AG09309 (cell line): Measurements from ENCODE around the gene ITGB1BP1.

Experiments
- DNase-seq: peaks from one replicate; pipeline ENCODE4 v3.0.0-alpha.2; 2010; ENCODE audit warnings: low read depth
- H3K4me3 ChIP-seq: 2 replicates; pipeline ENCODE4 v1.5.1; 2011; ENCODE audit warnings: mild to moderate bottlenecking, low read depth, low read length, moderate library complexity; ENCODE audit not compliant: control insufficient read depth
- CTCF ChIP-seq: IDR thresholded peaks from 2 replicates; pipeline ENCODE4 v1.5.1; 2011; ENCODE audit warnings: mild to moderate bottlenecking, low read depth, low read length, inconsistent platforms; ENCODE audit not compliant: insufficient read depth, control insufficient read depth; ENCODE audit errors: missing control alignments

The ITGB1BP1 gene, protein sequence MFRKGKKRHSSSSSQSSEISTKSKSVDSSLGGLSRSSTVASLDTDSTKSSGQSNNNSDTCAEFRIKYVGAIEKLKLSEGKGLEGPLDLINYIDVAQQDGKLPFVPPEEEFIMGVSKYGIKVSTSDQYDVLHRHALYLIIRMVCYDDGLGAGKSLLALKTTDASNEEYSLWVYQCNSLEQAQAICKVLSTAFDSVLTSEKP

DNA sequence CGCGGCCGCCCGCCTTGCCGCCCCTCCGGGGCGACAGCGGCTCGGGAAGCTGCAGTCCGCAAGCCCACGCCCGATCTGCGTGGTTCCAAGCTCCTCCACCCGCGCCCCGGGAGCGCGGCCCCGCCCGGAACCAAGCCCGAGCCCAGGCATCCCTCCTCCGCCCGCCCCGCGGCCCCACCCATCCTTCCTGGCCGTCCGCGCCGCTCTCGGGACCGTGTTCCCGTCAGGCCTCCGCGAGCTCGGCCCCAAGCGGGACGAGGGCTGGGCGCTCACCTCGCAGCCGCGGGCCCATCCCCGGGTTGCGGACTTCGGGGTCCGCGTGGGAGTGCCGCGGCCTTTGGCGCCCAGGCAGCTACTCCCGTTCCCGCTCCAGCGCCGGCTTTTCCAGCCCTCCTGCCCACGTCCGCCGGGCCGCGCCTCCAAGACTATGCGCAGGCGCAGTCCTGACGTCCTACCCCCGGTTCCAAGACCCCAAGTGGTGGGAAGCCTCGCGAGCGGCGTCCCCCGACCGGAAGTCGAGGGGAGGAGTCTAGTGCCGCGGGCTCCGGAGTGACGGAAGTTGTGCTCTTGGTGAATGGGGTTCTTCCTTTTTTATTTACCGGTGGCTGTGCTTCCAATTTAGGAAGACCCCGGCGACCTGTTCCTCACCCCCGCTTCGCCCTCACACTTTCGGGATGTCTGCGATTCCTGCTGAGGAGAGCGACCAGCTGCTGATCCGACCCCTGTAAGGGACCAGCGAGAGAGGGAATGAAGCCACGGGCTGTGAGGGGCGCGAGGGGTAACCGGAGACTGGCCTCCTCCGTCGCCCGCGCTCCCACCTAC, at the start of gene ITGB1BP1, which contains the start of gene CPSF3:
Gene ITGB1BP1, minus strand, starts transcription at position 429 of the 822 bp plus-strand sequence. CDS start 4,831 bp downstream, outside the sequence.
Gene CPSF3, plus strand, starts transcription at position 555 of the 822 bp plus-strand sequence. Its CDS starts 120 bp downstream, at position 675.
- H3K4me3 ChIP-seq, result peak within 1 kb of the TSS; percentile 52
- TF ChIP-seq CTCF, result no peak
- peak; percentile 83 for DNase-seq

GRCh38 chr2:9472511-9472910, 49.2 kb upstream of the ITGB1BP1 start:
- no peak overlapping the region for H3K4me3 ChIP-seq
- no peak for TF ChIP-seq CTCF
- DNase-seq, result no peak

DNA sequence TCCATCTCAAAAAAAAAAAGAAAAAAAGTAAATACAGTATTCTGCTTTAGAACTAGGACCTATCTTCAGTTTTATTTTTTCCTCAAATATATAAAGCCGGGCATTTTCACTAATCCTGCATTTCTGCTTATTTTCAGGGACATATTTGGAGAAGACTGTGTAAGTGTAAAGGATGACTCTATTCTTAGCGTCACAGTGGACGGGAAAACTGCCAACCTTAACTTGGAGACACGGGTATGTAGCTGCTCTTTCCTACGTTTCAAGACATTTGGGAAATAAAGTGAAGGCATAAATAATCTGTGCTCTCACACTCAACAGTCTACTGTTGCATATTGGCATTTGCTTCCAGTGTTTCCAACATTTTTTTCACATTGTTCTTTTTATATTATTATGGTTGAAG, 47.9 kb upstream of the ITGB1BP1 start:
- TF ChIP-seq CTCF, result no peak
- H3K4me3 ChIP-seq, result no peak overlapping the region
- DNase-seq, result no peak

DNA sequence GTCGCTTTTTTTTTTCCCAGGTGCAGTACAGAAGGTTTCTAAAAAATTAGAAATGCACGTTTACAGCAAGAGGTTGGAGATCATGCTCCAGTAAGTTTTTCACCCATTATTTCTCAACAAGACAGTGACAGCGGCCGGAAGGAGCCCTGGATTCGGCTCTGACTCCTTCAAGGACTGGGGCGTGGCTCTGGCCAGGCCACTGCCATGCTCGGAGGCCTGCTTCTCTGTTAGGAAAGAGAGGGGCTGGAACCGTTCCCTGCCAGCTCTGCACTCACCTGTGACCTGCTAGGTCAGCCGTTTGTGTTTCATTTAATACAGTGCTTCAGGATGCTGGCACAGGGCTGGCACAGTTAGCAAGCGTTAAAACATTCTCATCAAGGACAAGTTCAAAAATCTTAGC, 44.4 kb upstream of the ITGB1BP1 start:
- no peak for TF ChIP-seq CTCF
- no peak for DNase-seq
- no peak overlapping the region for H3K4me3 ChIP-seq

GRCh38 chr2:9466147-9466683, 42.9 kb upstream of the ITGB1BP1 start:
- no peak overlapping the region for H3K4me3 ChIP-seq
- no peak for DNase-seq
- TF ChIP-seq CTCF, result no peak

GRCh38 chr2:9465170-9465569, 41.8 kb upstream of the ITGB1BP1 start:
- no peak for DNase-seq
- TF ChIP-seq CTCF, result no peak
- H3K4me3 ChIP-seq, result no peak overlapping the region
